Articular chondrocyte of knee joint (primary cell): ENCODE results near the gene TFAM. TPM values are rescaled to one million over a fixed set of nuclear protein-coding genes. Genes with fewer than 3 reads are reported as not detected.

Source experiments
- total RNA-seq: library from RNA; depleted of rRNA; stranded (reverse); fragments of >200 nt; gene quantifications from 2 replicates; pipeline ENCODE4 v1.2.3, GENCODE V29; 2012

TFAM gene
- total RNA-seq = 24.3 and 25.1 TPM in 2 replicates

GRCh38 chr10:58384999-58385783, at the start of gene TFAM:
Gene TFAM, plus strand, starts transcription at chr10:58385410. Its CDS starts 138 bp downstream, at chr10:58385548.

Other genes starting within 250 kb of the TFAM start
- gene IPMK, start 117.5 kb upstream of the TFAM start, total RNA-seq = 16.3 and 19.7 TPM in 2 replicates
- gene CISD1, start 116.2 kb upstream of the TFAM start, total RNA-seq = 36.2 and 36.8 TPM in 2 replicates
- gene UBE2D1, start 50.4 kb upstream of the TFAM start, total RNA-seq = 27.8 and 29.4 TPM in 2 replicates
- 204 and 209 TPM in 2 replicates for gene BICC1, start 127.5 kb downstream of the TFAM start, total RNA-seq